ENCODE measurements around the gene NCKAP5. TPM values are rescaled to one million over a fixed set of nuclear protein-coding genes. Genes with fewer than 3 reads are reported as not detected.

The NCKAP5 gene
- total RNA-seq, 1 donor from 2014 or later = 4.6 TPM

DNA sequence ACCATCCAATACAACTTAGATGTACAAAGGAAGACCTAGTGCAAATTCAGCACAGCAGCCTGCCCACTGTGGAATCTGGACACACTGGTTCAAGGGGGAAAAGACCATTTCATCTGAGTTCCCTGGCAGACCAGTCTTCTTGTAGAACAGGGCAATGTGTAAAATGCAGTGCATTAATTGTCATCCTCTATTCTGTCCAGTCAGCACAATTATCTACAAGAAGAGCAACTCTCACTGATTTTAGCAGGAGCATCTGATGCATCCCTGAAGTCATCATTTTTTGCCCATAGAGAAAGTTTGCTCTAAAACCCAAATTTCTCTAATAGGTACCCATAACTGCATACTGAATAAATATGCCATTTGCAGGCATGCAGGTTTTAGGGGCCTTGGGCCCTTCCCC is 816.4 kb downstream of the NCKAP5 start:
- ATAC-seq (no peak), DNase-seq (ENCODE audit: low spot score) (no peak)

DNA sequence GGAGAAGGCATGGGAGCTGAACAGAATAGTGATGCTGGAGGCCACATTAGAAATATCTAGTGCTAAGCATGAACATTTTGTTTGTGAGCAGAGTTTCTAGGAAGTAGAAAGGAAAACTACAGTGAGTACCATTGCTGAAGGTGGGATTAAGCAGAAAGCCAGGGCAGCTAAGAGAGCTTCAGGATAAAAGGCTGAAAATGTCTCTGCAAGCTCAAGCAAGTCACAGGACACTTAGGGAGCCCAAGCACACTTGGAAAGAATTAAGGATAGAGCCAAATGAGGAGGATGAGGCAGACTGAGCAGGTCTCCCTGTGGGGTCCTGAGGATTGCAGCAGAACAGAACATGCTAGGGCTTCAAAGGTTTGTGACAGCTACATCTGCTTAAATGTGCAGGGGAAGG is 817.7 kb downstream of the NCKAP5 start:
- ATAC-seq = no peak
- no peak for DNase-seq (ENCODE audit: low spot score)

DNA sequence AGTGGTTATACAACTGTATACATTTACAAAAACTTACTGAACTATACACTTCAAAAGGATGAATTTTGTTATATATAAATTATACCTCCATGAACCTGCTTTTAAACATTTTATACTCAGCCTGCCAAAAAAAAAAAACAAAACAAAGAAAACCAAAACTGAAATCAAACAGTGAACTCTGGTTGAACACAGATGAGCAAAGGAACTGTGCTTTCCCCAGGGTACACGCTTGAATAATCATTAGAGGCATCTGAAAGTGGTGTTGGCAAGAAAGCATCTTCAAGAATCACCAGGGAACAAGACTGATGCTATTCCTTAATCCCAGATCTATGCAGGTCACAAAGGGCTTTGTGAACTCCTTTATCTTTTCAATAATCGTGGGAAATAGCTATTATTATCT is 821.2 kb downstream of the NCKAP5 start:
- DNase-seq (ENCODE audit: low spot score) (no peak), ATAC-seq (no peak)

DNA sequence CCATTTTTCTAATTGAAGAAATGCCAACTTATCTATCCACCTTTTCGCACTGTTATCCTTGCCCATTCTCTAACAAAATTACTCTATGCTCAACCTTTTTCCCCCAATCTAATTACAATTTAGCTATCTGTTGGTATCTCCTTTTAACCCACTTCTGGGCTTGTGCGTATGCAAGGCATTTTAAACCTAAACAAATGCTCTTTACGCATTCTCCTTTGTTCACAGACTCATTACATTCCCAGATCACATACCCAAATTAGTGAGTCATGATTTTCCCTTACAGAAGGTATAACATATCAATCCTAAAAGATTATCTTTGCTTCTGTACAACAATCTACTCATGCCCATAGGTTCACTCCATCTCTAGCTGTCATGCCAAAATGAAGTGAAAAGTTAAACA is 826.5 kb downstream of the NCKAP5 start:
- DNase-seq (ENCODE audit: low spot score) (no peak), ATAC-seq (no peak)

DNA sequence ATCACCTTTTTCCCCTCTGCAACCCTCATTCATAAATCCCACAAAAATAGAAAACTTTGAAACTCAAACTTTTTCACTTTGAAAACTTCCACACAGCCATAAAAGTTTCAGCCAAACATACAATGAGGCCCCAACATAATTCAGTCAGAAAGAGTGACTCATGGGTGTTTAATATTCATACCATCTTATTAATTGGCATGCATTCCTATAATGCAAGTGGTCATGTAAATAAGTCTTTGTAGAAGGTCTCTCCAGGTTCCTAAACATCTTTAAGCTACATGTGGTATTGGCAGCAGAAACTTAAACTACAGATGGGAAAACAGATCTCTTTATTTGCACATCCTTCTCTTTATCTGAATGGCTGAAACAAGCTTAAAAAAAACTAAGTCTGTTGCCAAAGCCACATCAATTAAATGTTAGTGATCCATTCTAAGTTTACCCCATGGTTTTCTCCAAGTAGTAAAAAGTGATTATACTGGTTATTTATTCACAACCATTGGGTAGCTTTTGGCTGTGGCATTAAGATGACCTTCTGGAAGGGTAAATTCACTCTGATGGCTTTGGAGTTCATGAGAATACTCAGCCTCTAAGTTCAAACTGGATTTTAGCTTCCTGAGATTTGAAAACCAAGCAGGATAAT is 828.1 kb downstream of the NCKAP5 start:
- no peak for DNase-seq (ENCODE audit: low spot score)
- no peak for ATAC-seq

DNA sequence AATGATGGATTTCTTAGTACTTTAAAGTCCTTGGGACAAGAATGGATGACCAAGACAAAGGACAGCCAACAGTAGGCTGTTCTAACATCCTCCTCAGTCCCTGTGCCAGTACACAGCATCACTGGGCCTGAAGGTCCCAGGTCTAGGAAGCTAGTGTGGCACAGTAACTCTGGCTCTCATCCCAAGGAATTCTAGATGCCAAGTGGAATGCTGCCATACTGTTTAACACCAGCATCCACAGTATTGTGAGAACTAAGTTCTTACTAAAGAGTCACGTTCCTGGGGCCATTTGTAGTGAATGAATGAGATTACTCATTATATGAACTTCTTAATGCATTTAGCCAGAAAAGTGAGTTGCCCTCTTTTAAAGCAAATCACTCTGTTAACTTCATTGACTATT is 830.0 kb downstream of the NCKAP5 start:
- DNase-seq (ENCODE audit: low spot score) = no peak
- no peak for ATAC-seq

DNA sequence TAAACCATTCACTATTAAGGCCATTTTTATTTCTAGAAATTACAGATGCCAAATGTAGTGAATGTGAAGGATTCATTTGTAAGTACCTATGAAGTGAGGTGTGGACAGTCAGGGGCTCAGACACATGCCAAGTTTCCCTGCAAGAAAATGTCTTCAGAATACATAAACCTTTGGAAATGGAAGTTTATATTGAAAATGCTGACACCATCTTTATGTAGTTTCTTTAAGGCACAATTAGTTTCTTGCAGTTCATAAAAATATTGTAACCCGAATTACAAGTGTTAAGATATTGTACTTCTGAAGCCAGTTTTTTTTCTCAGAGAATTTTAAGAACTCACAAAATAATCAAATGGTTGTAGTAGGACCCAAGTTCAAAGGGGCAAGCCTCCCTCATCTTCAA is 832.2 kb downstream of the NCKAP5 start:
- ATAC-seq (no peak), DNase-seq (ENCODE audit: low spot score) (no peak)

DNA sequence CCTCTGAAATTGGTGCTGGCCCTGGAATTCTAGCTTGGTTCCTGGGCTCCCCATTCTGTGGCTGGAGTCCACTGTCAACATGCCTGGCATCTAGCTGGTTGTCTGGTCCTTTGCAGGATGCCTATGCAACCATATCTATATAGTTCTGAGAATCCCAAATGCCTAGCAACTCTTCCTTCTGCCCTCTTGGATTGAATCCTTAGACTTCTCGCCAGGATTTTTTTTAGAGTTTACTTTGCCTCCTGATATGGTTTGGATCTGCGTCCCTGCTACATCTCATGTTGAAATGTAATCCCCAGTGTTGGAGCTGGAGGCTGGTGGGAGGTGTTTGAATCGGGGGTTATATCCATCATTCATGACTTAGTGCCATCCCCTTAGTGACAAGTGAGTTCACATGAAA is 833.3 kb downstream of the NCKAP5 start:
- DNase-seq (ENCODE audit: low spot score) = no peak

DNA sequence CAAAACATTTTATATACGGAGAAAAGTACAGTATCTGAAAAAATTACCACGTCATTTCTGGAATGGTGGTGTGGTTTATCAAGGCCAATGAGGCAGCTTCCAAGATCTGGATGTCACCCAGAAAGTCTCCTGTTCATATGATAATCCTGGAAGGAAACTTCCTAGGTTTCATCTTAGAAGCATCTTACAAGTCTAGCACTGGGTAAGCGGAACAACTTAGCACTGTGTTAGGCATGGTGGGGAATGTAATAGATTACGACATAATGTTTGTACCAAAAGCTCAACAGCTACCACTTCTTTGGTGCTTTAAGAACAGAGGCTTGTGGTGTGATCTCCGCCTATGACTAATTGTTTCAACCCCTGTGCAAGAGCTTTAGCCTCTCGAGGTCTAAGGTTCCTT is 835.2 kb downstream of the NCKAP5 start:
- ATAC-seq = no peak

More for the DNA sequence above, 833.3 kb downstream of the NCKAP5 start:
- ATAC-seq = no peak

DNA sequence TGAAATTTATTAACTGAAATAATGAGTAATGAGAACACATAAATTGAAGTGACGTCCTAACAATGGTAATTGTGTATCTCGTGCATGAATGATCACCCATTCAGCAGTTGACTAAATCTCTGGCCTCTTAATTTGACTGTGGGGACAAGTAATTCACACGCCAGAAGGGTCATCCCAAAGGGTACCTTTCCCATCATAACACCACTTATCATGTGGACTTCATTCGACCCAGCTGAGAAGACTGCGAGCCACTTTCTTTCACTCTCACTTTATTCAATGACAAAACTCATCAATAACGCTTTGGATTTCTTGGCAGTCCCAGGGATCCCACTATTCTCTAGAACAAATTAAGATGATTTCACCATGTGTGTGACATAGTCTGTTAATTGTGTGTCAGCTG is 835.6 kb downstream of the NCKAP5 start:
- DNase-seq (ENCODE audit: low spot score) = no peak
- no peak for ATAC-seq

More for the DNA sequence above, 835.2 kb downstream of the NCKAP5 start:
- DNase-seq (ENCODE audit: low spot score) = no peak

DNA sequence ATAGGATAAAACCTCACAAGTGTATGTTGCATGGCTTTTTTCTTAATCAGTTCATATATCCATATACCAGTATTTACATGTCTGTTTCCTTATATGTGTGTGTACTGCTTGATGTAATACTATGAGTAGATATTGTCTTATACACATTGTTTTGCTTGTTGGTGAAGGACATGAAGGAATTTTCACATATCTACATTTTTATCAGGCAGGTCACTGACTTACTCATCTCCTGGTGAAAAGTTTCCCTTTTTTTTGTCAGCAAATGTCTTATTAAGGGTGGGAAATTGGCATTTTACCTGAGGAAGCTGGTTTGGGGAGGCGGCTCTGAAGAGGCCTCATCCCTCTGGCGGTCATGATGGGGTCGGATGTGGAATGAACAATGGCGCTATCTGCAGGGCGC is 836.8 kb downstream of the NCKAP5 start:
- no peak for DNase-seq (ENCODE audit: low spot score)
- ATAC-seq = no peak

DNA sequence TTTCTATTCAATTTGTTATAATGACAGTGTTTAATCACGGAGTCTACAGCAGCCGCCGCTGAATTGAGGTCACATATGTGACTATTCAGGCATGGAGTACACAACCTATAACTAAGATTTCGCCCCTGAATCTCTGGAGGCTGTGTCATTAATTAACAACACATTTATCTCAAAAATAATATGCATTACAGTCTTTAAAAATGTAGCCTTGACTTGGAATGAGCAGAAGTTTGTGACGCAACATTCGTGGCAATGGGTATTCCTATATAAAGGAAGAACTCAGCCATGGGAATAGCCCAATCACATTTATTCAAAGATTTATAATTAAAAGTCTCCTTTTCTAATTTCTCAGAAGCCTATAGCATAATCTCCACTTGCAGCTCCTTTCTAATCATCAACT is 837.7 kb downstream of the NCKAP5 start:
- ATAC-seq (no peak), DNase-seq (ENCODE audit: low spot score) (no peak)

DNA sequence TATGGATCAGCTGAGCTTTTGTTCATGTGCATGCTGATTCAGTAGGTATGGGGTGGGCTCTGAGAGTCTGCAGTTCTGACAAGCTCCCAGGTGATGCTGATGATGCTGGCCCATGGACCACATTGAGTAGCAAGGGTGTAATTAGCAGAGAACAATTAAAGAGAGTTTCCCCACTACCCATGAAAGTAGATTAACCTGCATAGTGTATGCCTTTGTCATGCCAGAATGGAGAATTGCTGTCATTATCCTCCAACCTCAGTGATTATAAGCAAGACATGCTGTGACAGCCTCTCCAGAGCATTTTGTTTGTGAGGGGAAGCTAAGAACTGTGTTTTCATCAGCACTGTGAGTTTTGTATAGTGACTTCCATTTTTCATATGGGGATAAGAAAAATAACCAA is 838.7 kb downstream of the NCKAP5 start:
- ATAC-seq (no peak), DNase-seq (ENCODE audit: low spot score) (no peak)

DNA sequence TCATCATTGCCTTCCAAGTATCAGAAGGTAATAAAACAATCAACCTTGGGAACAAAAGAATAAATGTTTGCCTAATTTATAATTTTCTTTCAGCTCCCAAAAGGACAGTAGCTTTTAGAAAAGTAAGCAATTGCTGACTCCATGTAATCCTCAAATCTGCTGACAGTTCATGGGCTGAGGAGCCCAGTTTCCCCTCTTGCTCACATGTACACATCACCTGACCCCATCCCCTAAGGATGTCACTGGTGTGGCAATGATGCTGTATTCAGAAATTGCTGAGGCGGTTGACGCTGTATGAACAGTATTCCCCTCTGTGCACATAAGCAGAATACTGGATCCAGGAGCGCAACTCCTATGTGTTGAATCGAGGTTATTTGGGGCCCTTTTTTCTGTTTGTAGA is 842.1 kb downstream of the NCKAP5 start:
- DNase-seq (ENCODE audit: low spot score) = no peak
- ATAC-seq = no peak

DNA sequence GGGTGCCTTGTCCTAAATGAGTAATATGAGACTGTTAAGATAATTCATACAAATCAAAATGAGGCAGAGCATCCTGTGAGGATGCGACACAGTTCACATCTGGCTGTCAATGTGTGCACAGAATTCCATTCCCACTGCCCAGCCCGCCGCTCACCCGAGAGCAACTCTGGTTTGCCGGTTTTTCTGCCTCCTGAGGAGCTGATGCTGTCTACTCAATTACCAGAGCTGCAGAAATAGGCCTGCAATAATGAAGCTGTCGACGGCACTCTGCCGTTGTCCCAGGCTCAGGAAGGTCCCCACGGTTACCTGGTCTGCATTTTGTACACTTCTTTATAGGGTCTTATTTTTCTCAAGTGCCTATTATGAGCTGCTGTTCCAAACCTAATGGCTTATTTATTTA is 842.5 kb downstream of the NCKAP5 start:
- DNase-seq (ENCODE audit: low spot score) = no peak
- ATAC-seq = no peak

DNA sequence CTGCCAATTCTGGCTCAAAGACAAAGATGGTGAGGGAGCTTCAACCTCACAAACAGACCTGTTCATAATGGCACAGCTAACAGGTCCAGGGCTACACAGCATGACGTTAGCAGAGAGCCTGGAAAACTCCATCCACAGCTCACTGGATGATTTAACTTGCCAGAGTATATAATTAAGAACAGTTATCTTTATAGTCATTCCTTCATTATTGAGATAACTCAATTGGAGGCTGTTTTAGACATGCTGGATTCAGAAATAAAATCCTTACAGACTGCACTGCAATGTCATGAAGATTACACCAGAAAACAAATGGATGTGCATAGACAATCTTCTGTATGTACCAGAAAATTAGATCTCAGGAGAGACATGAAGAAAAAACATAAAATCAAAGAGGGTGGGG is 843.1 kb downstream of the NCKAP5 start:
- DNase-seq (ENCODE audit: low spot score) (no peak), ATAC-seq (no peak)

DNA sequence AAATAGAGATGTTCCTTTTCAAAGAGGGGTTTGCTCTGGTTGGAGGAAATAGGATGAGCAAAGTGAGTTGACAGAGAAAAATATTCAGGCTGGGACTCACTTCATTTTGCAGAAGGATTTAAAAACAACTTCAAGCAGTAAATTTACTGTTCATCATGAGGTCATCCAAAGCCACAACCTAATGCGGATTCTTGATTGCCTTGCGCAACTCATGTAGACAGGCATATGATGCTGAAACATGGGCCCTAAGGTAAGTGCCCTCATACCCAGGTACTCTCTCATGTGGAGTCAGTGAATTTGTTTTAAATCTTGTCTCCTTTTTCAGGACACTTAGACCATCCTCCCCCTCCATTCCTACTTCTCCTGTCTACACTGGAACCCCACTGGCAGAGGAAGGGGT is 846.3 kb downstream of the NCKAP5 start:
- DNase-seq (ENCODE audit: low spot score) (no peak), ATAC-seq (no peak)

DNA sequence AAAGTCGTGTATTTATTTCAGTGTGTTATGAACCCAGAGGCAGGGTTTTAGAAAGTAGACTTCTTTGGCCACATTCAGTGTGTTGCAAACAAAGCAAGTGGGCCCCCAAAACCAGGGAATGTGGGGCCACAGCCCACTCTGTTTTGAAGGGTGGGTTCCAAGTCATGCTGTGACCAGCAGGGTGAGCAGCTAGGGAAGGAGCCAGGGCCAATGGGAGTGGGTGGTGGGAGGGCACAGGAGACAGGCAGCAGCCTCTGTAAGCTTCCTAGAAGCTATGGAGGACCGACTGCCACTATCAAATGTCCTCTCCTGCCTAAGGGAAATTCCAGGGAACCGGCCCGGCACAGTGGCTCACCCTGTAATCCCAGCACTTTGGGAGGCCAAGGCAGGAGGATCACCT is 847.9 kb downstream of the NCKAP5 start:
- no peak for ATAC-seq
- DNase-seq (ENCODE audit: low spot score) = no peak

DNA sequence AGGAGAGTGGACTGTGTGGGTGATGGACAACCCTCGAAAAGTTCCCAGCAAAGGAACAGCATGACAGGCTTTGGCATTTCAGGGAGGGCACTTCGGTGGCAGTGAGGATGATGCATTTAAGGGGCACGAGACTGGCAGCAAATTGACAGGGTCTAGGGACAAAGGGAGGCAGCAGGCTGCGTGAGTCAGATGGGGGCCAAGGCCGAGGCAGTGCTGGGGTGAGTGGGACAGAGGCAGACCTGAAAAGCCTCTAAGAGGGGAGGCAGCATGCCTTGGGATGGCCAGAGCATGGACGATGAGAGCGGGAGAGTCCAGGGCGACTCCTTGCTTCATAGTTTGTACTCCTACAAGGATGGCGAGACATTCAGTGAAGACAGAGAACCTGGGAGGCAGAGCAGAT is 848.8 kb downstream of the NCKAP5 start:
- DNase-seq (ENCODE audit: low spot score) (no peak), ATAC-seq (no peak)

DNA sequence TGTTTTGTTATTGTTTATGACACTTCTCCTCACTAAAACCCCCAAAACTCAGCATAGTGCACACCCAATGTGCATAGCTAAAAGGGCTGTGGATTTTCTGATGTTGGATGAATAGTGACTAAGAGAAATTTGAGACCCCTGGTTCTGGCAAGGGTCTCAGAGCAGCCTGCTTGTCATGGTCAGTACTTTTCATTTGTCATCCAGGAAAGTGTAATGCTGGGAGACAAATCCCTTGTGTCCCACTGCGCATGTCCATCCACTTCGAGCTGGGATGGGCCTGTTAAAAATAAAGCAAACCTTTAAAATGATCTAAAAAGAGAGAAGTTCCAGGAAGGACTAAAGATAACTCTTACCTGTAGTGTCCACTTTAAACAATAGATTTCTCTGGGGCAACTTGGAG is 851.3 kb downstream of the NCKAP5 start:
- DNase-seq (ENCODE audit: low spot score) (no peak), ATAC-seq (no peak)

DNA sequence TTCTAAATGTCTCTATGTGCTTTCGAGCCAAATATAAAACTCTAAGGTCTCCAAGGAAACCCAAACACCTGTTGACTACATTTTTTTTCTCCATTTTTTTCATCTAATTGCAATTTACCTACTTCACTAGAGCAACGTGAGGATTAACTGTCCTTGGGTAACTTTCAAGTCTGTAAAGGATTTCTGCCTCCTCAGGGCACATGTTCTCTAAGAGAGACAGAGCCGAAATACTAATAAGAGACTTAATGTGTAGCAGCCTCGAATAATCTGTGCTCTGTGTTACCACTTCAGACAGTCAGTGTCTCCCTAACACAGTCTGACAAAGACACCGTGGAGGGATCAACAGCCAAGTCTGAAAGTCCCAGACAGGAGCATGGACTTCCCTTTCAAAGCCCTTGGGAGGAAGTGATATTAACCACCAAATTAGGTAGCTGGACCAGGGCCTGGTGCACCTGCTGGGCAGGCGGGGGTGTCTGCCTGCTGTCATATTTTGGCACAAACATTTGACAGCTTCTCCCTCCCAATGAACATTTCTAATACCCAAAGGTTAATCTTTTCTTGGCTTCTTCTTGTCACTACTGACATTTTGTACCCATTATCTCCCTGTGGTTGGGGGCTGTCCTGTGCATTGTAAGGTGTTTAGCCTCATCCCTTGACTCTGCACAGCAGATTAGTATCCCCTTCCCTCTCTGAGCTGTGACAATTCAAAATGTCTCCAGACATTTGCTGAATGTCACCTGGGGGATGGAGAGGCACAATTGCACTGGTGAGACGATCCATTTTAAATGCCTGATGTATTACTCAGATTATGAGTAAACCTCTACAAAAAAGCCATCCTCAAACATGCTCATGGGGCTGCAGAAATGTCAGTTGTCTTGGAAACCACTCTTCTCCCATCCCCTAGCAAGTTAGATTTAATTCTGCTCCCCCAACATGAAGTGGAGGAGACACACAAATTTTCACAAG is 852.6 kb downstream of the NCKAP5 start:
- DNase-seq (ENCODE audit: low spot score) (no peak), ATAC-seq (no peak)

DNA sequence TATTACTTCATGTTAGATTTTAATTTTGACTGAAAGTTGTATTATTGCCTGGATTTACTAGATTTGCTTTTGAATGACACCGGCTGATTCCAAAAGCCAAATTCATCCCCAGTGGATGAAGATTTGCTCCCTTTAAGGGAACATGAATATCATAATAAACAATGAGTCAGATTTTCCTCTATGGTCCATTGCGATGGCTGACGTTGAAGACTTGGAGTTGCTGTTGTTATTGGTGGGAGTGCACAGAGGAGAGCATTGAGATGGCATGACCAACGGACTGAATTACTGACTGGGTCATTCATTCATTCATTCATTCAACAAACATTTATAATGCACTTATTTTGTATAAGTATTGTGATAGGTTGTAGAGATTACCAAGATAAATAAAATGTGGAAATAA is 864.9 kb downstream of the NCKAP5 start:
- DNase-seq (ENCODE audit: low spot score) = no peak
- ATAC-seq = no peak

Measured in left lobe of liver (tissue), 2 donors.